Smooth muscle cell (in vitro differentiated cells): ENCODE results near the gene CABCOCO1. TPM values are rescaled to one million over a fixed set of nuclear protein-coding genes. Genes with fewer than 3 reads are reported as not detected.

Source experiments
- DNase-seq: peaks from one replicate; lab custom pipeline; 2025; ENCODE audit not compliant: unreplicated experiment; lab: John Stamatoyannopoulos, UW
- H2AFZ ChIP-seq: fragments of 200-600 bp; sonication (generic); 2 replicates; pipeline ENCODE4 v1.6.0; 2016; ENCODE audit warnings: antibody characterized with exemption, low read depth, mild to moderate bottlenecking
- H3F3A ChIP-seq: fragments of 200-600 bp; sonication (generic); 2 replicates; pipeline ENCODE4 v1.6.0; 2017; ENCODE audit warnings: antibody characterized with exemption, low read depth
- H3K27ac ChIP-seq: fragments of 200-600 bp; sonication (generic); 2 replicates; pipeline ENCODE4 v1.5.1; 2016; ENCODE audit warnings: low read depth, mild to moderate bottlenecking
- H3K27me3 ChIP-seq: fragments of 200-600 bp; sonication (generic); 2 replicates; pipeline ENCODE4 v1.6.1; 2016; ENCODE audit warnings: low read depth, mild to moderate bottlenecking
- H3K36me3 ChIP-seq: fragments of 200-600 bp; sonication (generic); 2 replicates; pipeline ENCODE4 v1.5.1; 2016; ENCODE audit warnings: low read depth
- H3K4me1 ChIP-seq: fragments of 200-600 bp; sonication (generic); 2 replicates; pipeline ENCODE4 v1.5.1; 2016; ENCODE audit warnings: low read depth
- H3K4me2 ChIP-seq: fragments of 200-600 bp; sonication (generic); 2 replicates; pipeline ENCODE4 v1.6.0; 2016; ENCODE audit warnings: mild to moderate bottlenecking
- H3K4me3 ChIP-seq: fragments of 200-600 bp; sonication (generic); 2 replicates; pipeline ENCODE4 v1.5.1; 2016; ENCODE audit warnings: mild to moderate bottlenecking
- H3K79me2 ChIP-seq: fragments of 200-600 bp; sonication (generic); 2 replicates; pipeline ENCODE4 v1.6.0; 2016; ENCODE audit warnings: low read depth, mild to moderate bottlenecking
- H3K9ac ChIP-seq: fragments of 200-600 bp; sonication (generic); 2 replicates; pipeline ENCODE4 v1.6.0; 2016; ENCODE audit warnings: low read depth
- H3K9me3 ChIP-seq: fragments of 200-600 bp; sonication (generic); replicated peaks from 2 replicates; pipeline ENCODE4 v1.5.1; 2016; ENCODE audit warnings: low read depth
- H4K20me1 ChIP-seq: fragments of 200-600 bp; sonication (generic); 2 replicates; pipeline ENCODE4 v1.6.0; 2016; ENCODE audit warnings: low read depth
- CTCF ChIP-seq: fragments of 200-600 bp; sonication (generic); IDR thresholded peaks from 2 replicates; pipeline ENCODE4 v1.5.1; 2017; ENCODE audit warnings: borderline replicate concordance, mild to moderate bottlenecking, antibody characterized with exemption; ENCODE audit not compliant: insufficient read depth, poor library complexity, severe bottlenecking
- WGBS: methylation state at CpG from one replicate; pipeline ENCODE4 v1.1.7; 2016; ENCODE audit warnings: low lambda C conversion rate; 5-methylcytosine and 5-hydroxymethylcytosine counted together
- polyA plus RNA-seq: library from polyadenylated mRNA; unstranded; fragments of >200 nt; fragmentation: Nextera tagmentation; extraction: Ambion mirVana; gene quantifications from 2 replicates; pipeline ENCODE4 v1.2.1, GENCODE V29; 2016
- total RNA-seq: library from RNA; depleted of rRNA; stranded (reverse); fragments of >200 nt; gene quantifications from 2 replicates; pipeline ENCODE4 v1.2.3, GENCODE V29; 2014

CABCOCO1 gene
- total and polyA plus RNA-seq, 2 experiments from 2014 or later: 1.2 TPM; not detected in 1

- no peaks in the 10 kb centered on the region for H3K27me3 ChIP-seq
- no peak overlapping the region for H2AFZ ChIP-seq
- H3F3A ChIP-seq: no peaks in the 10 kb centered on the region
- no peak overlapping the region for H3K27ac ChIP-seq
- H3K79me2 ChIP-seq: no peaks in the 10 kb centered on the region
- no peak overlapping the region for H3K9ac ChIP-seq
- no peaks in the 10 kb centered on the region for H3K36me3 ChIP-seq
- no peak overlapping the region for H3K4me2 ChIP-seq
- no peak for DNase-seq
- WGBS: 96% methylated on average over 2 of the region's 2 CpGs
- H3K4me3 ChIP-seq: no peak overlapping the region
- no peaks in the 10 kb centered on the region for H4K20me1 ChIP-seq
- H3K4me1 ChIP-seq: no peaks in the 10 kb centered on the region
- no peaks in the 10 kb centered on the region for H3K9me3 ChIP-seq
- TF ChIP-seq CTCF: no peak
These were observed 147.5 kb downstream of the CABCOCO1 start for GRCh38 chr10:61810263-61810662.

- no peaks in the 10 kb centered on the region for H3K4me1 ChIP-seq
These were observed 149.5 kb downstream of the CABCOCO1 start for GRCh38 chr10:61812052-61812721.

GRCh38 chr10:61812920-61813319 lies 150.2 kb downstream of the CABCOCO1 start:
- Histone ChIP-seq H4K20me1 (no peaks in the 10 kb centered on the region), H3K79me2 (no peaks in the 10 kb centered on the region), H2AFZ (no peak overlapping the region), H3K27ac (no peak overlapping the region), H3K9ac (no peak overlapping the region), H3K4me2 (no peak overlapping the region), H3K4me1 (no peaks in the 10 kb centered on the region), H3F3A (no peaks in the 10 kb centered on the region), H3K36me3 (no peaks in the 10 kb centered on the region), H3K4me3 (no peak overlapping the region), H3K9me3 (no peaks in the 10 kb centered on the region), H3K27me3 (no peaks in the 10 kb centered on the region)
- no peak for DNase-seq
- 79% methylated on average over 3 of the region's 3 CpGs for WGBS
- TF ChIP-seq CTCF: no peak

More at GRCh38 chr10:61812052-61812721, 149.5 kb downstream of the CABCOCO1 start:
- Histone ChIP-seq H3K9ac (no peak overlapping the region), H3K36me3 (no peaks in the 10 kb centered on the region), H3K9me3 (no peaks in the 10 kb centered on the region), H2AFZ (no peak overlapping the region), H3K4me2 (no peak overlapping the region), H4K20me1 (no peaks in the 10 kb centered on the region), H3F3A (no peaks in the 10 kb centered on the region), H3K27ac (no peak overlapping the region), H3K27me3 (no peaks in the 10 kb centered on the region), H3K4me3 (no peak overlapping the region), H3K79me2 (no peaks in the 10 kb centered on the region)
- no peak for DNase-seq
- WGBS: 83% methylated on average over 5 of the region's 5 CpGs
- no peak for TF ChIP-seq CTCF

- H3K4me1 ChIP-seq: no peaks in the 10 kb centered on the region
- H2AFZ ChIP-seq: no peak overlapping the region
- no peaks in the 10 kb centered on the region for H3K79me2 ChIP-seq
- no peak overlapping the region for H3K9ac ChIP-seq
- H3K36me3 ChIP-seq: no peaks in the 10 kb centered on the region
- H3K4me2 ChIP-seq: no peak overlapping the region
- 96% methylated on average over 2 of the region's 2 CpGs for WGBS
- H3K27me3 ChIP-seq: no peaks in the 10 kb centered on the region
- H3K27ac ChIP-seq: no peak overlapping the region
- H3F3A ChIP-seq: no peaks in the 10 kb centered on the region
- H3K9me3 ChIP-seq: no peaks in the 10 kb centered on the region
- no peaks in the 10 kb centered on the region for H4K20me1 ChIP-seq
- no peak overlapping the region for H3K4me3 ChIP-seq
- DNase-seq: no peak
- no peak for TF ChIP-seq CTCF
These were observed 151.4 kb downstream of the CABCOCO1 start for GRCh38 chr10:61814160-61814559.
